ENCODE data around the gene GAN. TPM values are rescaled to one million over a fixed set of nuclear protein-coding genes. Genes with fewer than 3 reads are reported as not detected.

GAN gene
- total RNA-seq, 1 experiment from 2014 or later, result 25.4 TPM

DNA sequence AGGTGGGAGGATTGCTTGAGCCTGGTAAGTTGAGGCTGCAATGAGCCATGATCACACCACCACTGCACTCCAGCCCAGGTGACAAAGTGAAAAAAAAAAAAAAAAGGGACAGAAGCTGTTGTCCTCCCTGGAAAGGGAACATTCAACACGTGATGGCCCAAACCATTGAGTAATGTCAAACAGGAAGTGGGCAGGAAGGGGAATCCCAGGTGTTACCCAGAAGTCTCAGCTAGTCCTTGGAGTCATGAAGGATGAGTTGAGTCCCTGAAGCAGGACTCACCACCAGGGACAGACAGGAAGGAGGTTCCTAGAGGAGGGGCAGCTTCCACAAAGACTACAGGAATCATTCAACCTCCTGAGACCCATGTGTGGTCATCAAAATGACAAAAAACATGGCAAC is 110.0 kb downstream of the GAN start:
- TF ChIP-seq TCF7 (CRISPR knock-in tag; IDR thresholded peaks at IDR 0.05; ENCODE audit: low read depth) (no peak), ZNF671 (CRISPR knock-in tag; IDR thresholded peaks at IDR 0.05) (no peak), GRHL2 (CRISPR knock-in tag; IDR thresholded peaks at IDR 0.05; ENCODE audit: insufficient replicate concordance, severe bottlenecking) (no peak)
- Mint-ChIP-seq H3K4me3 (no peak overlapping the region), H3K27me3 (ENCODE audit: low read depth) (no peaks in the 10 kb centered on the region), H3K4me1 (peaks cover 5% of the 10 kb centered on the region), H3K9me3 (peaks cover 12% of the 10 kb centered on the region; the same call in 1 of the 2 replicates), H3K36me3 (no peaks in the 10 kb centered on the region), H3K27ac (no peak overlapping the region)
- POLR2A ChIA-PET, result no interaction called here
- CTCF ChIA-PET, result interaction anchor here (0.6 to 1.0 kb wide), 3 partner anchors 14 to 284 kb away, joined by 3 read pairs; no protein-coding TSS in a partner anchor
- DNase-seq (ENCODE audit: low spot score) (no peak), ATAC-seq (no peak)

DNA sequence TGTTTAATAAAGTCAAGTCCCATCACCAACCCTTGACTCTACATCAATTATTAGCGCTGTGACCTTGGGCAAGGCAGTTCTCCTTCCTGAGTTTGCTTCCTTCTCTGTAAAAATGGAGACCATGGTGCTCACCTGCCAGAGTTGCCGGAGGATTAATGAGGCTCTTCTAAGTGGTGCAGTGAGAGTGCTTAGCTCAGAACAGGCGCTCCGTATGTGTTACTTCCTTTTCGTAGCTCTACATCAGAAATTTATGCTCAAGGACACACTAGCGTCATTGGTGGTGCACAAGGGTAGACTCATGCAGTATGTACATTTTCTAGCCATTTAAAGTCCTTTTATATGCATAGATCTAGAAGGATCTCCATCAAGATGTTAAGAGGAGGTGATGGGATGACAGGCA is 112.5 kb downstream of the GAN start:
- H3K27me3 Mint-ChIP-seq (ENCODE audit: low read depth), result no peaks in the 10 kb centered on the region; the same call in 1 of the 2 replicates
- no peaks in the 10 kb centered on the region for H3K36me3 Mint-ChIP-seq
- H3K9me3 Mint-ChIP-seq, result peaks cover 4% of the 10 kb centered on the region; the same call in 1 of the 2 replicates
- H3K27ac Mint-ChIP-seq, result no peak overlapping the region
- peaks cover 9% of the 10 kb centered on the region for H3K4me1 Mint-ChIP-seq
- DNase-seq (ENCODE audit: low spot score) (no peak), ATAC-seq (no peak)
- H3K4me3 Mint-ChIP-seq, result no peak overlapping the region
- POLR2A ChIA-PET, result no interaction called here
- CTCF ChIA-PET, result interaction anchor here (1.0 kb wide), 1 partner anchor 287 kb away, joined by 3 read pairs; no protein-coding TSS in a partner anchor
- TF ChIP-seq CREM (CRISPR knock-in tag; IDR thresholded peaks at IDR 0.05) (no peak), NR1H2 (CRISPR knock-in tag; IDR thresholded peaks at IDR 0.05) (no peak), OVOL2 (CRISPR knock-in tag; IDR thresholded peaks at IDR 0.05; ENCODE audit: borderline replicate concordance) (no peak), FOXP1 (CRISPR knock-in tag; IDR thresholded peaks at IDR 0.05; ENCODE audit: borderline replicate concordance) (no peak), ZNF138 (CRISPR knock-in tag; conservative IDR thresholded peaks at IDR 0.05) (no peak), ZNF121 (CRISPR knock-in tag; IDR thresholded peaks at IDR 0.05) (no peak), KAT7 (CRISPR knock-in tag; IDR thresholded peaks at IDR 0.05; ENCODE audit: borderline replicate concordance) (no peak), ZNF396 (CRISPR knock-in tag; IDR thresholded peaks at IDR 0.05; ENCODE audit: borderline replicate concordance) (no peak), TEAD4 (CRISPR knock-in tag; IDR thresholded peaks at IDR 0.05) (no peak), EMX1 (CRISPR knock-in tag; IDR thresholded peaks at IDR 0.05) (no peak)
- TF ChIP-seq, protein P1, sequence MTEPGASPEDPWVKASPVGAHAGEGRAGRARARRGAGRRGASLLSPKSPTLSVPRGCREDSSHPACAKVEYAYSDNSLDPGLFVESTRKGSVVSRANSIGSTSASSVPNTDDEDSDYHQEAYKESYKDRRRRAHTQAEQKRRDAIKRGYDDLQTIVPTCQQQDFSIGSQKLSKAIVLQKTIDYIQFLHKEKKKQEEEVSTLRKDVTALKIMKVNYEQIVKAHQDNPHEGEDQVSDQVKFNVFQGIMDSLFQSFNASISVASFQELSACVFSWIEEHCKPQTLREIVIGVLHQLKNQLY (CRISPR knock-in tag; IDR thresholded peaks at IDR 0.05), result no peak
- TF ChIP-seq, protein P2, sequence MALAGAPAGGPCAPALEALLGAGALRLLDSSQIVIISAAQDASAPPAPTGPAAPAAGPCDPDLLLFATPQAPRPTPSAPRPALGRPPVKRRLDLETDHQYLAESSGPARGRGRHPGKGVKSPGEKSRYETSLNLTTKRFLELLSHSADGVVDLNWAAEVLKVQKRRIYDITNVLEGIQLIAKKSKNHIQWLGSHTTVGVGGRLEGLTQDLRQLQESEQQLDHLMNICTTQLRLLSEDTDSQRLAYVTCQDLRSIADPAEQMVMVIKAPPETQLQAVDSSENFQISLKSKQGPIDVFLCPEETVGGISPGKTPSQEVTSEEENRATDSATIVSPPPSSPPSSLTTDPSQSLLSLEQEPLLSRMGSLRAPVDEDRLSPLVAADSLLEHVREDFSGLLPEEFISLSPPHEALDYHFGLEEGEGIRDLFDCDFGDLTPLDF (CRISPR knock-in tag; IDR thresholded peaks at IDR 0.05), result no peak
- TF ChIP-seq, protein P3, sequence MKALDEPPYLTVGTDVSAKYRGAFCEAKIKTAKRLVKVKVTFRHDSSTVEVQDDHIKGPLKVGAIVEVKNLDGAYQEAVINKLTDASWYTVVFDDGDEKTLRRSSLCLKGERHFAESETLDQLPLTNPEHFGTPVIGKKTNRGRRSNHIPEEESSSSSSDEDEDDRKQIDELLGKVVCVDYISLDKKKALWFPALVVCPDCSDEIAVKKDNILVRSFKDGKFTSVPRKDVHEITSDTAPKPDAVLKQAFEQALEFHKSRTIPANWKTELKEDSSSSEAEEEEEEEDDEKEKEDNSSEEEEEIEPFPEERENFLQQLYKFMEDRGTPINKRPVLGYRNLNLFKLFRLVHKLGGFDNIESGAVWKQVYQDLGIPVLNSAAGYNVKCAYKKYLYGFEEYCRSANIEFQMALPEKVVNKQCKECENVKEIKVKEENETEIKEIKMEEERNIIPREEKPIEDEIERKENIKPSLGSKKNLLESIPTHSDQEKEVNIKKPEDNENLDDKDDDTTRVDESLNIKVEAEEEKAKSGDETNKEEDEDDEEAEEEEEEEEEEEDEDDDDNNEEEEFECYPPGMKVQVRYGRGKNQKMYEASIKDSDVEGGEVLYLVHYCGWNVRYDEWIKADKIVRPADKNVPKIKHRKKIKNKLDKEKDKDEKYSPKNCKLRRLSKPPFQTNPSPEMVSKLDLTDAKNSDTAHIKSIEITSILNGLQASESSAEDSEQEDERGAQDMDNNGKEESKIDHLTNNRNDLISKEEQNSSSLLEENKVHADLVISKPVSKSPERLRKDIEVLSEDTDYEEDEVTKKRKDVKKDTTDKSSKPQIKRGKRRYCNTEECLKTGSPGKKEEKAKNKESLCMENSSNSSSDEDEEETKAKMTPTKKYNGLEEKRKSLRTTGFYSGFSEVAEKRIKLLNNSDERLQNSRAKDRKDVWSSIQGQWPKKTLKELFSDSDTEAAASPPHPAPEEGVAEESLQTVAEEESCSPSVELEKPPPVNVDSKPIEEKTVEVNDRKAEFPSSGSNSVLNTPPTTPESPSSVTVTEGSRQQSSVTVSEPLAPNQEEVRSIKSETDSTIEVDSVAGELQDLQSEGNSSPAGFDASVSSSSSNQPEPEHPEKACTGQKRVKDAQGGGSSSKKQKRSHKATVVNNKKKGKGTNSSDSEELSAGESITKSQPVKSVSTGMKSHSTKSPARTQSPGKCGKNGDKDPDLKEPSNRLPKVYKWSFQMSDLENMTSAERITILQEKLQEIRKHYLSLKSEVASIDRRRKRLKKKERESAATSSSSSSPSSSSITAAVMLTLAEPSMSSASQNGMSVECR (CRISPR knock-in tag; IDR thresholded peaks at IDR 0.05; ENCODE audit: borderline replicate concordance), result no peak
- TF ChIP-seq, protein P4, sequence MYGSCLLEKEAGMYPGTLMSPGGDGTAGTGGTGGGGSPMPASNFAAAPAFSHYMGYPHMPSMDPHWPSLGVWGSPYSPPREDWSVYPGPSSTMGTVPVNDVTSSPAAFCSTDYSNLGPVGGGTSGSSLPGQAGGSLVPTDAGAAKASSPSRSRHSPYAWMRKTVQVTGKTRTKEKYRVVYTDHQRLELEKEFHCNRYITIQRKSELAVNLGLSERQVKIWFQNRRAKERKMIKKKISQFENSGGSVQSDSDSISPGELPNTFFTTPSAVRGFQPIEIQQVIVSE (CRISPR knock-in tag; IDR thresholded peaks at IDR 0.05; ENCODE audit: borderline replicate concordance), result no peak
- TF ChIP-seq, protein P5, sequence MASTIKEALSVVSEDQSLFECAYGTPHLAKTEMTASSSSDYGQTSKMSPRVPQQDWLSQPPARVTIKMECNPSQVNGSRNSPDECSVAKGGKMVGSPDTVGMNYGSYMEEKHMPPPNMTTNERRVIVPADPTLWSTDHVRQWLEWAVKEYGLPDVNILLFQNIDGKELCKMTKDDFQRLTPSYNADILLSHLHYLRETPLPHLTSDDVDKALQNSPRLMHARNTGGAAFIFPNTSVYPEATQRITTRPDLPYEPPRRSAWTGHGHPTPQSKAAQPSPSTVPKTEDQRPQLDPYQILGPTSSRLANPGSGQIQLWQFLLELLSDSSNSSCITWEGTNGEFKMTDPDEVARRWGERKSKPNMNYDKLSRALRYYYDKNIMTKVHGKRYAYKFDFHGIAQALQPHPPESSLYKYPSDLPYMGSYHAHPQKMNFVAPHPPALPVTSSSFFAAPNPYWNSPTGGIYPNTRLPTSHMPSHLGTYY (CRISPR knock-in tag; IDR thresholded peaks at IDR 0.05), result no peak
- TF ChIP-seq, protein P6, sequence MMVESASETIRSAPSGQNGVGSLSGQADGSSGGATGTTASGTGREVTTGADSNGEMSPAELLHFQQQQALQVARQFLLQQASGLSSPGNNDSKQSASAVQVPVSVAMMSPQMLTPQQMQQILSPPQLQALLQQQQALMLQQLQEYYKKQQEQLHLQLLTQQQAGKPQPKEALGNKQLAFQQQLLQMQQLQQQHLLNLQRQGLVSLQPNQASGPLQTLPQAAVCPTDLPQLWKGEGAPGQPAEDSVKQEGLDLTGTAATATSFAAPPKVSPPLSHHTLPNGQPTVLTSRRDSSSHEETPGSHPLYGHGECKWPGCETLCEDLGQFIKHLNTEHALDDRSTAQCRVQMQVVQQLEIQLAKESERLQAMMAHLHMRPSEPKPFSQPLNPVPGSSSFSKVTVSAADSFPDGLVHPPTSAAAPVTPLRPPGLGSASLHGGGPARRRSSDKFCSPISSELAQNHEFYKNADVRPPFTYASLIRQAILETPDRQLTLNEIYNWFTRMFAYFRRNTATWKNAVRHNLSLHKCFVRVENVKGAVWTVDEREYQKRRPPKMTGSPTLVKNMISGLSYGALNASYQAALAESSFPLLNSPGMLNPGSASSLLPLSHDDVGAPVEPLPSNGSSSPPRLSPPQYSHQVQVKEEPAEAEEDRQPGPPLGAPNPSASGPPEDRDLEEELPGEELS (CRISPR knock-in tag; IDR thresholded peaks at IDR 0.05), result no peak
- TF ChIP-seq, protein P7, sequence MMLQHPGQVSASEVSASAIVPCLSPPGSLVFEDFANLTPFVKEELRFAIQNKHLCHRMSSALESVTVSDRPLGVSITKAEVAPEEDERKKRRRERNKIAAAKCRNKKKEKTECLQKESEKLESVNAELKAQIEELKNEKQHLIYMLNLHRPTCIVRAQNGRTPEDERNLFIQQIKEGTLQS (CRISPR knock-in tag; conservative IDR thresholded peaks at IDR 0.05), result no peak
- TF ChIP-seq, protein P8, sequence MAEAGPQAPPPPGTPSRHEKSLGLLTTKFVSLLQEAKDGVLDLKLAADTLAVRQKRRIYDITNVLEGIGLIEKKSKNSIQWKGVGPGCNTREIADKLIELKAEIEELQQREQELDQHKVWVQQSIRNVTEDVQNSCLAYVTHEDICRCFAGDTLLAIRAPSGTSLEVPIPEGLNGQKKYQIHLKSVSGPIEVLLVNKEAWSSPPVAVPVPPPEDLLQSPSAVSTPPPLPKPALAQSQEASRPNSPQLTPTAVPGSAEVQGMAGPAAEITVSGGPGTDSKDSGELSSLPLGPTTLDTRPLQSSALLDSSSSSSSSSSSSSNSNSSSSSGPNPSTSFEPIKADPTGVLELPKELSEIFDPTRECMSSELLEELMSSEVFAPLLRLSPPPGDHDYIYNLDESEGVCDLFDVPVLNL (CRISPR knock-in tag; IDR thresholded peaks at IDR 0.05; ENCODE audit: borderline replicate concordance, low read depth), result no peak
